Testis (tissue), 2 donors: ENCODE results near the gene MTRFR.

Experiments
- POLR2A ChIP-seq: fragments of 450-650 bp; IDR thresholded peaks from one replicate; pipeline ENCODE4 v1.6.1; 2017; ENCODE audit warnings: antibody characterized with exemption, mild to moderate bottlenecking, moderate library complexity
- TF ChIP-seq, protein P1 (sequence below), 3 experiments: fragments of 450-650 bp in 2 of 3; fragments of 200-600 bp in 1 of 3; sonication (generic) in 1 of 3; IDR thresholded peaks; one replicate each; pipeline ENCODE4 v1.5.1; 2016 to 2019; ENCODE audit warnings: antibody characterized with exemption in 3 of 3, mild to moderate bottlenecking in 2 of 3, moderate library complexity in 1 of 3

DNA sequence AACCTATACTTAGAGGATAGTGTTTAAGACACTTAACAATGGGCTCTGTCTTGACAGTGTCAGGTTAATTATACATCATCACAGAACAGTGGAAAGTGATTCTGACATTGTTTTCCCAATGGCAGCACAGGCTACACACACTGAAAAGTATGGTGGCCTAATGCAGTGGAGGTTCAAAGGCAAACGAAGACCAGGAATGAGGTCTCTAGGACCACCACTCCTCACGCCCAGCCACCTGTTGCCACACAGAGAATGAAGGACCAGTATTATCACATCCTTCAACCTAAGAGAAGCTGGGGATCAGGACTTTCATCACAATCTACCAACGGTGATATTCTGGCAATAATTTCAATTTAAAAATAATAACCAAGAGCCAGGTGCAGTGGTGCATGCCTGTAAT lies 73.0 kb downstream of the MTRFR start:
- no peak for TF ChIP-seq POLR2A
- TF ChIP-seq, protein P1, sequence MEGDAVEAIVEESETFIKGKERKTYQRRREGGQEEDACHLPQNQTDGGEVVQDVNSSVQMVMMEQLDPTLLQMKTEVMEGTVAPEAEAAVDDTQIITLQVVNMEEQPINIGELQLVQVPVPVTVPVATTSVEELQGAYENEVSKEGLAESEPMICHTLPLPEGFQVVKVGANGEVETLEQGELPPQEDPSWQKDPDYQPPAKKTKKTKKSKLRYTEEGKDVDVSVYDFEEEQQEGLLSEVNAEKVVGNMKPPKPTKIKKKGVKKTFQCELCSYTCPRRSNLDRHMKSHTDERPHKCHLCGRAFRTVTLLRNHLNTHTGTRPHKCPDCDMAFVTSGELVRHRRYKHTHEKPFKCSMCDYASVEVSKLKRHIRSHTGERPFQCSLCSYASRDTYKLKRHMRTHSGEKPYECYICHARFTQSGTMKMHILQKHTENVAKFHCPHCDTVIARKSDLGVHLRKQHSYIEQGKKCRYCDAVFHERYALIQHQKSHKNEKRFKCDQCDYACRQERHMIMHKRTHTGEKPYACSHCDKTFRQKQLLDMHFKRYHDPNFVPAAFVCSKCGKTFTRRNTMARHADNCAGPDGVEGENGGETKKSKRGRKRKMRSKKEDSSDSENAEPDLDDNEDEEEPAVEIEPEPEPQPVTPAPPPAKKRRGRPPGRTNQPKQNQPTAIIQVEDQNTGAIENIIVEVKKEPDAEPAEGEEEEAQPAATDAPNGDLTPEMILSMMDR (IDR thresholded peaks at IDR 0.05): no peak
